A549 (cell line): ENCODE results near the gene IL5.

Experiments
- CBX8 ChIP-seq: fragments of 200-600 bp; sonication (generic); IDR thresholded peaks from 2 replicates; pipeline ENCODE4 v1.6.1; 2016
- CHD2 ChIP-seq: fragments of 150-350 bp; IDR thresholded peaks from 2 replicates; pipeline ENCODE4 v1.6.1; 2014; ENCODE audit warnings: low read length; ENCODE audit not compliant: partially characterized antibody
- CTCF ChIP-seq: fragments of >200 bp; sonication (Bioruptor Twin); formaldehyde crosslinking; IDR thresholded peaks from 3 replicates; pipeline ENCODE4 v1.5.1; 2016
- ELK1 ChIP-seq: fragments of 150-350 bp; IDR thresholded peaks from 2 replicates; pipeline ENCODE4 v1.6.1; 2014; ENCODE audit warnings: low read depth, mild to moderate bottlenecking, low read length
- EP300 ChIP-seq, 2 experiments: fragments of >200 bp; sonication (Bioruptor Twin); formaldehyde crosslinking; IDR thresholded peaks; 2 replicates in 1 of 2; 3 replicates in 1 of 2; pipeline ENCODE4 v1.6.1; 2016 to 2017
- ESRRA ChIP-seq: fragments of 150-350 bp; IDR thresholded peaks from 2 replicates; pipeline ENCODE4 v1.6.1; 2014; ENCODE audit warnings: mild to moderate bottlenecking, low read length, borderline replicate concordance
- HOXA7 ChIP-seq: fragments of 250-450 bp; sonication (Bioruptor Pico); IDR thresholded peaks from 2 replicates; pipeline ENCODE4 v1.5.0; 2020; ENCODE audit warnings: mild to moderate bottlenecking, moderate library complexity
- KDM5A ChIP-seq: fragments of 200-600 bp; sonication (generic); IDR thresholded peaks from 2 replicates; pipeline ENCODE4 v1.6.1; 2016; ENCODE audit warnings: antibody characterized with exemption, mild to moderate bottlenecking
- MYC ChIP-seq: IDR thresholded peaks from 2 replicates; pipeline ENCODE4 v1.6.1; 2012; ENCODE audit warnings: mild to moderate bottlenecking, inconsistent platforms, low read length, improper control_type of control experiment, borderline replicate concordance
- POLR2A ChIP-seq: IDR thresholded peaks from 2 replicates; pipeline ENCODE4 v1.6.1; 2012; ENCODE audit warnings: mild to moderate bottlenecking, low read length
- POLR2AphosphoS2 ChIP-seq: conservative IDR thresholded peaks from 2 replicates; pipeline ENCODE4 v1.6.1; 2012; ENCODE audit warnings: low read length, improper control_type of control experiment, inconsistent platforms
- RAD21 ChIP-seq, 2 experiments: fragments of >200 bp in 1 of 2; sonication (Bioruptor Twin) in 1 of 2; formaldehyde crosslinking in 1 of 2; IDR thresholded peaks in 1 of 2; conservative IDR thresholded peaks in 1 of 2; 2 replicates in 1 of 2; 3 replicates in 1 of 2; pipeline ENCODE4 v1.6.1; 2012 to 2018; ENCODE audit warnings: inconsistent platforms in 1 of 2
- RNF2 ChIP-seq: fragments of 200-600 bp; sonication (generic); IDR thresholded peaks from 2 replicates; pipeline ENCODE4 v1.6.1; 2016; ENCODE audit warnings: low read depth, mild to moderate bottlenecking, antibody characterized with exemption, moderate library complexity, borderline replicate concordance
- USF2 ChIP-seq: fragments of 450-650 bp; IDR thresholded peaks from 2 replicates; pipeline ENCODE4 v1.6.1; 2014; ENCODE audit warnings: antibody characterized with exemption

GRCh38 chr5:132543472-132544201 lies at the start of gene IL5:
- TF ChIP-seq CTCF (no peak), ELK1 (no peak), POLR2AphosphoS2 (no peak), POLR2A (no peak), HOXA7 (no peak), RNF2 (no peak), ESRRA (no peak), RAD21 (conservative IDR thresholded peaks at IDR 0.05 in 1 of 2, IDR thresholded peaks at IDR 0.05 in 1 of 2) (no peak), KDM5A (no peak), CHD2 (no peak), EP300 (IDR thresholded peaks at IDR 0.05) (no peak), CBX8 (no peak), USF2 (no peak), MYC (no peak)
